ENCODE measurements around the gene PFN4. TPM values are rescaled to one million over a fixed set of nuclear protein-coding genes. Genes with fewer than 3 reads are reported as not detected.

PFN4 gene
- total RNA-seq, 6 experiments from 2014 or later, result 0.22 to 0.66 (median 0.30) TPM; not detected in 2

GRCh38 chr2:24121066-24121465 is 2.1 kb downstream of the PFN4 start:
- no peaks in the 10 kb centered on the region for H3K36me3 ChIP-seq
- no peaks in the 10 kb centered on the region for H3K9me3 ChIP-seq
- intact Hi-C loops (cut with DNase I), result no loop called here
- H3K4me3 ChIP-seq, result no peak overlapping the region
- no peak for DNase-seq
- TF ChIP-seq, protein P1, sequence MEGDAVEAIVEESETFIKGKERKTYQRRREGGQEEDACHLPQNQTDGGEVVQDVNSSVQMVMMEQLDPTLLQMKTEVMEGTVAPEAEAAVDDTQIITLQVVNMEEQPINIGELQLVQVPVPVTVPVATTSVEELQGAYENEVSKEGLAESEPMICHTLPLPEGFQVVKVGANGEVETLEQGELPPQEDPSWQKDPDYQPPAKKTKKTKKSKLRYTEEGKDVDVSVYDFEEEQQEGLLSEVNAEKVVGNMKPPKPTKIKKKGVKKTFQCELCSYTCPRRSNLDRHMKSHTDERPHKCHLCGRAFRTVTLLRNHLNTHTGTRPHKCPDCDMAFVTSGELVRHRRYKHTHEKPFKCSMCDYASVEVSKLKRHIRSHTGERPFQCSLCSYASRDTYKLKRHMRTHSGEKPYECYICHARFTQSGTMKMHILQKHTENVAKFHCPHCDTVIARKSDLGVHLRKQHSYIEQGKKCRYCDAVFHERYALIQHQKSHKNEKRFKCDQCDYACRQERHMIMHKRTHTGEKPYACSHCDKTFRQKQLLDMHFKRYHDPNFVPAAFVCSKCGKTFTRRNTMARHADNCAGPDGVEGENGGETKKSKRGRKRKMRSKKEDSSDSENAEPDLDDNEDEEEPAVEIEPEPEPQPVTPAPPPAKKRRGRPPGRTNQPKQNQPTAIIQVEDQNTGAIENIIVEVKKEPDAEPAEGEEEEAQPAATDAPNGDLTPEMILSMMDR (IDR thresholded peaks at IDR 0.05), result no peak
- no peak for TF ChIP-seq POLR2A (IDR thresholded peaks at IDR 0.05)
- no peaks in the 10 kb centered on the region for H3K4me1 ChIP-seq
- WGBS (ENCODE audit: insufficient coverage, low coverage, low lambda C conversion rate, missing lambda C conversion rate), result 86% methylated on average over 3 of the region's 5 CpGs
- no peak for ATAC-seq
- H3K27ac ChIP-seq, result no peak overlapping the region
- no peaks in the 10 kb centered on the region for H3K27me3 ChIP-seq

- Histone ChIP-seq H3K36me3 (no peaks in the 10 kb centered on the region), H3K9me3 (no peaks in the 10 kb centered on the region), H3K4me3 (no peak overlapping the region), H3K4me1 (no peaks in the 10 kb centered on the region), H3K27me3 (no peaks in the 10 kb centered on the region), H3K27ac (no peak overlapping the region)
- intact Hi-C loops (cut with DNase I), result no loop called here
- DNase-seq (no peak), ATAC-seq (no peak)
- 50% methylated on average over 1 of the region's 1 CpG for WGBS (ENCODE audit: insufficient coverage, low coverage, low lambda C conversion rate, missing lambda C conversion rate)
- TF ChIP-seq POLR2A (IDR thresholded peaks at IDR 0.05), result no peak
- TF ChIP-seq, protein P1 (IDR thresholded peaks at IDR 0.05), result no peak
These were observed 5.2 kb downstream of the PFN4 start for GRCh38 chr2:24117902-24118301.

- WGBS (ENCODE audit: insufficient coverage, low coverage, low lambda C conversion rate, missing lambda C conversion rate), result 50% methylated on average over 2 of the region's 2 CpGs
- Histone ChIP-seq H3K36me3 (no peaks in the 10 kb centered on the region), H3K27me3 (no peaks in the 10 kb centered on the region), H3K9me3 (no peaks in the 10 kb centered on the region), H3K27ac (no peak overlapping the region), H3K4me1 (no peaks in the 10 kb centered on the region), H3K4me3 (no peak overlapping the region)
- intact Hi-C loops (cut with DNase I), result no loop called here
- ATAC-seq (no peak), DNase-seq (no peak)
- TF ChIP-seq, protein P1 (IDR thresholded peaks at IDR 0.05), result no peak
- TF ChIP-seq POLR2A (IDR thresholded peaks at IDR 0.05), result no peak
These were observed 8.1 kb downstream of the PFN4 start for GRCh38 chr2:24115057-24115456.

DNA sequence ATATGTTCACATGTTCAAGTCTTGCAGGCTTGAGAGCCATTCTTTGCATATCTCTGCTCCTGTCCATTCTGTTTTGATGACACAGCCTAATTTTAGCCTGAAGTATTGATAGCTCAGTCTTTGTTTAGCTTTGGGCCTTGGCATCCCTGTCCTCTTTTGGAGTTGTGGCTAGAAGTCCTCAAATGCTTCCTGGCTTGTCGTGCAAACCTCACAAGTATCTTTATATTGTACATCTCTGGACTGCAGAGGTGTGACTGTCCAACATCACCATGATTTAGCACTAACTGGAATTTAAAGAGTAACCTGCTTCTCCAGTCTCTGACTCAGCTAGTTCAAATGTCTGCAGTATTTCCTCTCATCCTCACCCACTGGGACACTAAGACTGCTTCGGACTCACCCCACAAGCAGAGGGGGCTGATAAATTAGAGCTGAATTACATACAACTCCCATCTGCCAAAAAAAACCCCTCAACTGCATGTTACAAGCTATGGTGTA is 11.7 kb downstream of the PFN4 start:
- Histone ChIP-seq H3K9me3 (no peaks in the 10 kb centered on the region), H3K4me1 (peaks cover 0 to 3% (median 0%) of the 10 kb centered on the region in 4 donors), H3K27ac (no peak overlapping the region), H3K4me3 (no peak overlapping the region), H3K36me3 (no peaks in the 10 kb centered on the region), H3K27me3 (no peaks in the 10 kb centered on the region)
- intact Hi-C loops (cut with DNase I), result no loop called here
- TF ChIP-seq, protein P1 (IDR thresholded peaks at IDR 0.05), result no peak
- no peak for TF ChIP-seq POLR2A (IDR thresholded peaks at IDR 0.05)
- WGBS (ENCODE audit: insufficient coverage, low coverage, low lambda C conversion rate, missing lambda C conversion rate), result 65% methylated on average over 2 of the region's 2 CpGs
- DNase-seq (no peak), ATAC-seq (no peak)
